GM18502 (cell line): ENCODE measurements around the gene FAF1.

Source experiments
- ATAC-seq: cut with Tn5 transposase; IDR thresholded peaks from one replicate; pipeline ENCODE4 v1.9.1; 2021; ENCODE audit warnings: mild to moderate bottlenecking; ENCODE audit not compliant: unreplicated experiment, poor library complexity

The FAF1 gene

DNA sequence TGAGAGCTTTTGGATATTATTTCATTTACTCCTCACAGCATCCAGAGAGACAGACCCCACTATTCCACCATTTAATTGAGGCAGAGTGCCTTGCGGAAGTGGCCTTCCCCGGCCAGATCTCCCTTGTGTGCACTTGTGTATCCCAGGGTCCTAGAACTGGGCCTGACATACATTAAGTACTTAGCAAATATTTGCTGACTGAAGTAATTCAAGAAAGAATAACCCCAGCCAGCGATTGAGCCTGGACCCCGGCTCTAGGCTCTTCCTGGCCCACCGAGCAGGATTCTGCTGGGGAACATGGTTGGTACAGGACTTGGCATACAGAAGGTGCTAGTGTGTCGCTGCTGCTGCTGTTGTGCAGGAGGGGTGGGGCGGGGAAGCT, 545.2 kb downstream of the FAF1 start:
- no peak for ATAC-seq

DNA sequence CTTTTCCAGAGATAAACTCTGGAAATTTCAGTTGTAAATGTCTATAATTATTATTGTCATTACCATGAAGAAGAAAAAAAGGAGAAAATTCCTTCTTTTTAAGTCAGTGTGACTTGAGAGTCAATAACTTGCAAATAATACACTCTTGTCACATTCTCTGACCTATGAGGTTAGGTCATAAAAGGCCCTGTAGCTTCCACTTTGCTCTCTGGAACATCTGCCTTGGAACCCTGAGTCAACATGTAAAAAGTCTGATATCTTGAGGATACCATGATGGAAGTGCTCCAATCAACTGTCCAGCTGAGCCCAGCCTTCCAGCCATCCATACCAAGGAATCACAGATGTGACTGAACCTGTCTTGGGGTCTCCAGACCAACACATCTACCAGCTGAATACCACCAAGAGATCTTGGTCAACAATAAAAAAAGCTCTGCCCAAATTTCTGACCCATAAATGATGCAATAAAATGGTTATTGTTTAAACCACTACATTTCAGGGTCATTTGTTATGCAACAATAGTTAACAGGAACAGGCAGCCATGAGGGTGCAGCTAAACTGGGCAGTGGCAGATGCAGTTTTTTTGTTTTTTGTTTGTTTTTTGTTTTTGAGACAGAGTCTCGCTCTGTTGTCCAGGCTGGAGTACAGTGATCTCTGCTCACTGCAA, 547.1 kb downstream of the FAF1 start:
- ATAC-seq, result no peak

DNA sequence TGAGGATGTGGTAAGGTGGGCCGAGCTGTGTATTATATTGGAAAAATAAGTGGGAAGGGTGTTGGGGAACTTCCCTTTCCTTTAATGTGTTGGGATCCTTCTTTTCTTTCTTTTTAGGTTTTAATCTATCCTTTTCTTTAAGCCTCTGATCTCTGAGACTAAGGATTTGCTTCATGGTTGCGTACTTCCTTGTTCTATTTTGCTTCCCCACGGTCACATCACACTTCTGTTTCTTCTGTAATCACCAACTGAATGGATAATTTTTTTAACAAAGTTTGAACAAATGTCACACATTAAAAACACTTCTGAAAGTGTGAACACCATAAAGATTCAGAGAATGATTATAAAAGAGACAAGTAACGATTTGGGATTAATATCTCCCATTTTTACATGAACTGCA, 554.3 kb downstream of the FAF1 start:
- ATAC-seq, result no peak

DNA sequence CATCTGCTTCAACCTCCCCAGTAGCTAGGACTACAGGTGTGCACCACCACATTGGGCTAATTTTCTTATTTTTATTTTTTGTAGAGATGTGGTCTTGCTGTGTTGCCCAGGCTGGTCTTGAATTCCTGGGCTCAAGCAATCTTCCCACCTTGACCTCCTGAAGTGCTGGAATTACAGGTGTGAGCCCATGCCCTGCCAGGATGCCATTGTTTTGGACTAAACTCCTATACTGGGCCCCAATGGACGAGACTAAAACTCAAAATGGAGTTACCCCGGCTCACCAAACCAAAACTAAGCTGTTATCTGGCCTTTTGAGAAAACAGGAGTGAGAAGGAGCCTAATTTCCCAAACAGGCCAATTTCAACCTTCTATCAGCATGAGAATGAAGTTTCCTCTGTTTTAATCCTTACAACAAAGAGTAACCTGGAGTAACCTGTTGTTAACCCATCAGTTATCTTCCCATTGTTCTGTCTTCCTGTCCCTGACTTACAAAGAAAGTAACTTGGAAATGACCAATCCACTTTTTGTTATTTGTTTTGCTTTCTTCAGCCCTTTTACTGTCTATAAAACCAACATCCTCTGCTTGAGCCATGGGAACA, 566.4 kb downstream of the FAF1 start:
- no peak for ATAC-seq
